Right atrium auricular region (tissue), 2 donors: ENCODE measurements around the gene AIMP2. TPM values are rescaled to one million over a fixed set of nuclear protein-coding genes. Genes with fewer than 3 reads are reported as not detected.
"Not testable (repeated sequence)": the region's sequence is repeated elsewhere in the genome, so short reads cannot be mapped to it uniquely, and the experiment has no call there.

ENCODE experiments used
- DNase-seq: peaks from one replicate; pipeline ENCODE4 v3.0.0-alpha.2; 2019; ENCODE audit warnings: low spot score
- H3K27ac ChIP-seq, 2 donors: fragments of 200-600 bp; sonication (generic); 1 replicate in 1 of 2; 2 replicates in 1 of 2; pipeline ENCODE4 v1.5.1; 2016 to 2019
- H3K27me3 ChIP-seq, 2 donors: fragments of 200-600 bp; sonication (generic); one replicate each; pipeline versions ENCODE4 v1.5.1 to v1.6.0; 2017 to 2019
- H3K36me3 ChIP-seq: fragments of 200-600 bp; sonication (generic); one replicate; pipeline ENCODE4 v1.5.1; 2016
- H3K4me1 ChIP-seq, 2 donors: fragments of 200-600 bp; sonication (generic); one replicate each; pipeline versions ENCODE4 v1.5.1 to v1.6.0; 2017 to 2019
- H3K4me3 ChIP-seq, 2 donors: fragments of 200-600 bp; sonication (generic); 1 replicate in 1 of 2; 2 replicates in 1 of 2; pipeline ENCODE4 v1.5.1; 2017 to 2019; ENCODE audit warnings: mild to moderate bottlenecking in 1 of 2, moderate library complexity in 1 of 2
- H3K9me3 ChIP-seq, 2 donors: fragments of 200-600 bp; sonication (generic); one replicate each; pipeline ENCODE4 v1.5.1; 2019
- total RNA-seq, 2 donors: library from RNA; depleted of rRNA; stranded (reverse); fragments of >200 nt; gene quantifications; one replicate each; pipeline ENCODE4 v1.1.0, GENCODE V29; 2016
- TF ChIP-seq, protein P1 (sequence below), 2 donors: fragments of 200-600 bp; sonication (generic); IDR thresholded peaks; one replicate each; pipeline ENCODE4 v1.5.1; 2019; ENCODE audit warnings: antibody characterized with exemption in 2 of 2

The AIMP2 gene
- total RNA-seq, 2 donors from 2014 or later = 38.4 to 53.0 TPM

GRCh38 chr7:6032641-6033040 is 23.6 kb downstream of the AIMP2 start:
- H3K36me3 ChIP-seq = peaks cover 49% of the 10 kb centered on the region

GRCh38 chr7:6035165-6035564 is 26.1 kb downstream of the AIMP2 start:
- no peaks in the 10 kb centered on the region for H3K9me3 ChIP-seq
- H3K27ac ChIP-seq = no peak overlapping the region
- DNase-seq = no peak
- no peak overlapping the region for H3K4me3 ChIP-seq
- H3K36me3 ChIP-seq = peaks cover 60% of the 10 kb centered on the region
- TF ChIP-seq, protein P1, sequence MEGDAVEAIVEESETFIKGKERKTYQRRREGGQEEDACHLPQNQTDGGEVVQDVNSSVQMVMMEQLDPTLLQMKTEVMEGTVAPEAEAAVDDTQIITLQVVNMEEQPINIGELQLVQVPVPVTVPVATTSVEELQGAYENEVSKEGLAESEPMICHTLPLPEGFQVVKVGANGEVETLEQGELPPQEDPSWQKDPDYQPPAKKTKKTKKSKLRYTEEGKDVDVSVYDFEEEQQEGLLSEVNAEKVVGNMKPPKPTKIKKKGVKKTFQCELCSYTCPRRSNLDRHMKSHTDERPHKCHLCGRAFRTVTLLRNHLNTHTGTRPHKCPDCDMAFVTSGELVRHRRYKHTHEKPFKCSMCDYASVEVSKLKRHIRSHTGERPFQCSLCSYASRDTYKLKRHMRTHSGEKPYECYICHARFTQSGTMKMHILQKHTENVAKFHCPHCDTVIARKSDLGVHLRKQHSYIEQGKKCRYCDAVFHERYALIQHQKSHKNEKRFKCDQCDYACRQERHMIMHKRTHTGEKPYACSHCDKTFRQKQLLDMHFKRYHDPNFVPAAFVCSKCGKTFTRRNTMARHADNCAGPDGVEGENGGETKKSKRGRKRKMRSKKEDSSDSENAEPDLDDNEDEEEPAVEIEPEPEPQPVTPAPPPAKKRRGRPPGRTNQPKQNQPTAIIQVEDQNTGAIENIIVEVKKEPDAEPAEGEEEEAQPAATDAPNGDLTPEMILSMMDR (IDR thresholded peaks at IDR 0.05) = no peak
- H3K4me1 ChIP-seq = no peaks in the 10 kb centered on the region
- H3K27me3 ChIP-seq = no peaks in the 10 kb centered on the region

More at GRCh38 chr7:6032641-6033040, 23.6 kb downstream of the AIMP2 start:
- no peak for DNase-seq
- H3K27me3 ChIP-seq = no peaks in the 10 kb centered on the region
- H3K9me3 ChIP-seq = no peaks in the 10 kb centered on the region
- H3K4me3 ChIP-seq = no peak overlapping the region
- no peak overlapping the region for H3K27ac ChIP-seq
- TF ChIP-seq, protein P1 (IDR thresholded peaks at IDR 0.05) = no peak
- H3K4me1 ChIP-seq = no peaks in the 10 kb centered on the region

- H3K27me3 ChIP-seq = no peaks in the 10 kb centered on the region
- no peaks in the 10 kb centered on the region for H3K4me1 ChIP-seq
- H3K4me3 ChIP-seq = no peak overlapping the region
- no peaks in the 10 kb centered on the region for H3K9me3 ChIP-seq
- no peak for DNase-seq
- H3K36me3 ChIP-seq = peaks cover 65% of the 10 kb centered on the region
- TF ChIP-seq, protein P1 (IDR thresholded peaks at IDR 0.05) = no peak
- no peak overlapping the region for H3K27ac ChIP-seq
These were observed 26.6 kb downstream of the AIMP2 start for GRCh38 chr7:6035686-6036085.

GRCh38 chr7:6049780-6050179 is 40.7 kb downstream of the AIMP2 start:
- peaks cover 67% of the 10 kb centered on the region for H3K36me3 ChIP-seq
- H3K4me1 ChIP-seq = no peaks in the 10 kb centered on the region
- H3K4me3 ChIP-seq = no peak overlapping the region
- no peak for DNase-seq
- TF ChIP-seq, protein P1 (IDR thresholded peaks at IDR 0.05) = no peak
- H3K27me3 ChIP-seq = no peaks in the 10 kb centered on the region
- no peaks in the 10 kb centered on the region for H3K9me3 ChIP-seq
- H3K27ac ChIP-seq = no peak overlapping the region

GRCh38 chr7:6051185-6051584 is 42.1 kb downstream of the AIMP2 start:
- peaks cover 55% of the 10 kb centered on the region for H3K36me3 ChIP-seq
- not testable (repeated sequence) for H3K9me3 ChIP-seq, H3K4me3 ChIP-seq, DNase-seq, H3K27me3 ChIP-seq, H3K4me1 ChIP-seq, H3K27ac ChIP-seq

DNA sequence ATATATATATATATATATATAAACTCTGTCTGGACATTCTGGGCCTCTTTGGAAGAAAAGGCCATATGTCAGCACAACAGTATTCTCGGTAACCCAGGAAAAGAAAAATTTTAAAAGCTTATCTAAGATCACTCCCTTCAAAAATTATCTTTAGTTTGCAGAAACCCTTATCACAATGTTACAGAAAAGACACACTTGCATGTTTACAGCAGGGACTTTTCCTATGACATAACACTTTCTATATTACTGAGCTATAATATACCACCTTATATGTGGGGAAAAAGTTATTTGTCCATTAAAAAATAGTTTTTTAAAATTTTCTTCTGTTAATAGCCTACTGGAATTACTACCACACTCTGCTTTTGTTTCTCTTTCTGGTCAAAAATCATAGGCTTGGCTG is 47.5 kb downstream of the AIMP2 start:
- TF ChIP-seq, protein P1 (IDR thresholded peaks at IDR 0.05) = no peak
- no peak for DNase-seq
- Histone ChIP-seq H3K9me3 (no peaks in the 10 kb centered on the region), H3K27me3 (no peaks in the 10 kb centered on the region), H3K36me3 (peaks cover 21% of the 10 kb centered on the region), H3K4me1 (peaks cover 0 to 15% of the 10 kb centered on the region in 2 donors), H3K27ac (no peak overlapping the region), H3K4me3 (no peak overlapping the region)
